H9 (cell line): ENCODE data around the gene HMCES. TPM values are rescaled to one million over a fixed set of nuclear protein-coding genes. Genes with fewer than 3 reads are reported as not detected.

Experiments used
- DNase-seq: peaks from one replicate; pipeline ENCODE4 v3.0.0-alpha.2; 2017
- H2AFZ ChIP-seq: one replicate; pipeline ENCODE4 v1.6.1; 2013; ENCODE audit warnings: mild to moderate bottlenecking, low read length, control low read depth, moderate library complexity
- H2AK5ac ChIP-seq: 2 replicates; pipeline ENCODE4 v1.6.1; 2013; ENCODE audit warnings: low read length, control low read depth, mixed read lengths; ENCODE audit not compliant: insufficient read length
- H2BK120ac ChIP-seq: one replicate; pipeline ENCODE4 v1.6.1; 2013; ENCODE audit warnings: low read depth, mild to moderate bottlenecking, low read length, control low read depth, inconsistent platforms; ENCODE audit not compliant: poor library complexity, severe bottlenecking
- H2BK12ac ChIP-seq: 2 replicates; pipeline ENCODE4 v1.6.1; 2013; ENCODE audit warnings: low read length, control low read depth, mixed read lengths, low read depth; ENCODE audit not compliant: insufficient read length
- H2BK15ac ChIP-seq: 2 replicates; pipeline ENCODE4 v1.6.1; 2013; ENCODE audit warnings: low read depth, low read length, control low read depth
- H2BK20ac ChIP-seq: one replicate; pipeline ENCODE4 v1.6.1; 2013; ENCODE audit warnings: low read depth, mild to moderate bottlenecking, low read length, control low read depth, inconsistent platforms; ENCODE audit not compliant: poor library complexity, severe bottlenecking
- H2BK5ac ChIP-seq: 2 replicates; pipeline ENCODE4 v1.6.1; 2013; ENCODE audit warnings: low read length, control low read depth, mixed read lengths; ENCODE audit not compliant: insufficient read length
- H3K14ac ChIP-seq: 2 replicates; pipeline ENCODE4 v1.6.1; 2013; ENCODE audit warnings: low read length, control low read depth; ENCODE audit not compliant: insufficient read depth
- H3K18ac ChIP-seq: 2 replicates; pipeline ENCODE4 v1.6.1; 2013; ENCODE audit warnings: low read depth, mild to moderate bottlenecking, mixed read lengths, low read length, control low read depth; ENCODE audit not compliant: insufficient read length
- H3K23ac ChIP-seq: 2 replicates; pipeline ENCODE4 v1.6.1; 2013; ENCODE audit warnings: low read length, control low read depth, mixed read lengths, low read depth; ENCODE audit not compliant: insufficient read length
- H3K23me2 ChIP-seq: 2 replicates; pipeline ENCODE4 v1.6.1; 2013; ENCODE audit warnings: low read depth, mild to moderate bottlenecking, mixed read lengths, low read length, control low read depth; ENCODE audit not compliant: insufficient read length, poor library complexity, severe bottlenecking
- H3K27ac ChIP-seq: 2 replicates; pipeline ENCODE4 v1.5.1; 2013; ENCODE audit warnings: low read length, control low read depth, mixed read lengths, low read depth; ENCODE audit not compliant: insufficient read length
- H3K27me3 ChIP-seq: 2 replicates; pipeline ENCODE4 v1.6.1; 2013; ENCODE audit warnings: low read length, control low read depth, inconsistent platforms; ENCODE audit not compliant: insufficient read depth
- H3K4ac ChIP-seq: 2 replicates; pipeline ENCODE4 v1.6.1; 2013; ENCODE audit warnings: low read depth, mild to moderate bottlenecking, control low read depth, inconsistent platforms, low read length, moderate library complexity
- H3K4me1 ChIP-seq: 2 replicates; pipeline ENCODE4 v1.6.1; 2013; ENCODE audit warnings: low read length, control low read depth, inconsistent platforms; ENCODE audit not compliant: insufficient read depth
- H3K4me2 ChIP-seq: 2 replicates; pipeline ENCODE4 v1.6.1; 2013; ENCODE audit warnings: low read length, control low read depth, mixed read lengths; ENCODE audit not compliant: insufficient read length, insufficient read depth
- H3K56ac ChIP-seq: 2 replicates; pipeline ENCODE4 v1.6.1; 2013; ENCODE audit warnings: low read depth, mild to moderate bottlenecking, mixed read lengths, low read length, control low read depth; ENCODE audit not compliant: insufficient read length
- H3K79me1 ChIP-seq: 2 replicates; pipeline ENCODE4 v1.6.1; 2013; ENCODE audit warnings: low read depth, mild to moderate bottlenecking, moderate library complexity, low read length, control low read depth, inconsistent platforms; ENCODE audit not compliant: insufficient read depth, poor library complexity, severe bottlenecking
- H3K79me2 ChIP-seq: 2 replicates; pipeline ENCODE4 v1.6.1; 2013; ENCODE audit warnings: low read length, control low read depth, inconsistent platforms; ENCODE audit not compliant: insufficient read depth
- H3K9ac ChIP-seq: 2 replicates; pipeline ENCODE4 v1.6.1; 2013; ENCODE audit warnings: low read length, control low read depth, mixed read lengths; ENCODE audit not compliant: insufficient read length; ENCODE audit errors: extremely low read depth
- H3K9me3 ChIP-seq: one replicate; pipeline ENCODE4 v1.6.1; 2013; ENCODE audit warnings: low read depth, low read length, inconsistent platforms; ENCODE audit not compliant: control insufficient read depth
- H3T11ph ChIP-seq: one replicate; pipeline ENCODE4 v1.6.1; 2013; ENCODE audit warnings: mild to moderate bottlenecking, low read length, control low read depth, inconsistent platforms
- H4K20me1 ChIP-seq: one replicate; pipeline ENCODE4 v1.6.1; 2013; ENCODE audit not compliant: control insufficient read depth, insufficient read length, insufficient read depth
- H4K5ac ChIP-seq: 2 replicates; pipeline ENCODE4 v1.6.1; 2013; ENCODE audit warnings: low read depth, mild to moderate bottlenecking, mixed read lengths, low read length, control low read depth; ENCODE audit not compliant: insufficient read length
- H4K8ac ChIP-seq: replicated peaks from 2 replicates; pipeline ENCODE4 v1.6.1; 2013; ENCODE audit warnings: low read length, control low read depth, mixed read lengths, low read depth; ENCODE audit not compliant: insufficient read length
- H4K91ac ChIP-seq: 2 replicates; pipeline ENCODE4 v1.6.1; 2013; ENCODE audit warnings: low read depth, mild to moderate bottlenecking, moderate library complexity, mixed read lengths, low read length, control low read depth; ENCODE audit not compliant: insufficient read length
- H3K27ac Mint-ChIP-seq, 3 experiments: 2 replicates in 2 of 3; 3 replicates in 1 of 3; pipeline ENCODE4 v1.8.0; 2020 to 2021; ENCODE audit warnings: mixed read lengths in 3 of 3, mild to moderate bottlenecking in 1 of 3, moderate library complexity in 1 of 3
- H3K27me3 Mint-ChIP-seq: 2 replicates; pipeline ENCODE4 v1.8.0; 2021; ENCODE audit warnings: low read depth, mild to moderate bottlenecking, moderate library complexity, mixed read lengths
- H3K36me3 Mint-ChIP-seq, 3 experiments: 2 replicates in 2 of 3; 3 replicates in 1 of 3; pipeline ENCODE4 v1.8.0; 2020 to 2021; ENCODE audit warnings: low read depth in 3 of 3, mixed read lengths in 3 of 3; ENCODE audit not compliant: insufficient read depth in 1 of 3
- H3K4me1 Mint-ChIP-seq, 2 experiments: 2 replicates each; pipeline ENCODE4 v1.8.0; 2020; ENCODE audit warnings: mixed read lengths in 2 of 2
- H3K4me3 Mint-ChIP-seq, 2 experiments: 2 replicates in 1 of 2; 3 replicates in 1 of 2; pipeline ENCODE4 v1.8.0; 2020 to 2021; ENCODE audit warnings: mild to moderate bottlenecking in 2 of 2, mixed read lengths in 2 of 2, moderate library complexity in 1 of 2
- H3K9me3 Mint-ChIP-seq, 2 experiments: 2 replicates in 1 of 2; 3 replicates in 1 of 2; pipeline ENCODE4 v1.8.0; 2020; ENCODE audit warnings: mild to moderate bottlenecking in 2 of 2, mixed read lengths in 2 of 2, moderate library complexity in 1 of 2
- CTCF ChIP-seq: fragments of 200-600 bp; sonication (generic); conservative IDR thresholded peaks from 3 replicates; pipeline ENCODE4 v1.8.0; 2021; ENCODE audit warnings: antibody characterized with exemption, mild to moderate bottlenecking
- WGBS: extraction: QIAGEN DNeasy Blood & Tissue Kit; methylation state at CpG from one replicate; pipeline ENCODE4 v1.1.7; 2013; ENCODE audit warnings: missing lambda C conversion rate, low lambda C conversion rate, mixed read lengths; ENCODE audit not compliant: insufficient read length; ENCODE audit errors: extremely low coverage; 5-methylcytosine and 5-hydroxymethylcytosine counted together
- total RNA-seq: library from RNA; stranded (reverse); gene quantifications from 2 replicates; pipeline ENCODE4 v1.2.1, GENCODE V29; 2021

The HMCES gene
- total RNA-seq, 1 experiment from 2014 or later: 52.4 TPM

- H3K9me3 ChIP-seq: no peaks in the 10 kb centered on the region
- no CpG with 5 or more reads among the region's 3 CpGs for WGBS
- peak overlapping the region in 1 of 3 experiments; percentile 68; a peak in 1 of 7 replicates for H3K27ac Mint-ChIP-seq
Observed at GRCh38 chr3:129311054-129311902, 32.6 kb downstream of the HMCES start.

More at GRCh38 chr3:129311054-129311902, 32.6 kb downstream of the HMCES start:
- Histone ChIP-seq H3K79me1 (no peaks in the 10 kb centered on the region), H3K27ac (no peak overlapping the region), H4K5ac (no peak overlapping the region), H3K23me2 (peaks cover 4% of the 10 kb centered on the region), H3K27me3 (no peaks in the 10 kb centered on the region), H3K9ac (no peak overlapping the region), H2BK15ac (no peak overlapping the region), H3T11ph (no peak overlapping the region), H4K20me1 (no peaks in the 10 kb centered on the region), H2BK5ac (no peak overlapping the region), H2AK5ac (no peak overlapping the region), H3K23ac (no peak overlapping the region), H2AFZ (no peak overlapping the region), H4K8ac (no peak overlapping the region), H3K4me2 (no peak overlapping the region), H3K4me1 (no peaks in the 10 kb centered on the region), H3K79me2 (no peaks in the 10 kb centered on the region), H3K14ac (no peak overlapping the region), H2BK20ac (no peak overlapping the region), H3K56ac (no peak overlapping the region), H2BK12ac (no peak overlapping the region), H4K91ac (no peak overlapping the region), H3K4ac (no peak overlapping the region), H3K18ac (no peak overlapping the region), H2BK120ac (no peak overlapping the region)
- DNase-seq: no peak
- Mint-ChIP-seq H3K36me3 (no peaks in the 10 kb centered on the region; a peak in 1 of 7 replicates), H3K4me3 (no peak overlapping the region), H3K27me3 (peaks cover 3% of the 10 kb centered on the region; the same call in 1 of the 2 replicates), H3K4me1 (peaks cover 13 to 20% of the 10 kb centered on the region in 2 experiments), H3K9me3 (no peaks in the 10 kb centered on the region; a peak in 3 of 5 replicates)
- no peak for TF ChIP-seq CTCF
